HepG2 (cell line): ENCODE measurements around the gene STMN3.

Experiments
- CTCF ChIP-seq: sonication (generic); formaldehyde crosslinking; IDR thresholded peaks from 2 replicates; pipeline ENCODE4 v1.5.0; 2020; ENCODE audit warnings: mild to moderate bottlenecking, missing genetic modification reagents, moderate library complexity
- FOXP4 ChIP-seq: sonication (generic); formaldehyde crosslinking; IDR thresholded peaks from 2 replicates; pipeline ENCODE4 v1.4.0; 2020; ENCODE audit warnings: missing genetic modification reagents
- NCOA2 ChIP-seq: sonication (generic); formaldehyde crosslinking; IDR thresholded peaks from 2 replicates; pipeline ENCODE4 v1.8.0; 2022; ENCODE audit warnings: inconsistent platforms
- POLR2AphosphoS5 ChIP-seq: IDR thresholded peaks from 2 replicates; pipeline ENCODE4 v1.6.1; 2012; ENCODE audit warnings: low read depth, low read length
- RAD51 ChIP-seq: fragments of 450-650 bp; IDR thresholded peaks from 2 replicates; pipeline ENCODE4 v1.6.1; 2016; ENCODE audit warnings: borderline replicate concordance
- SKIL ChIP-seq: sonication (generic); formaldehyde crosslinking; IDR thresholded peaks from 2 replicates; pipeline ENCODE4 v1.8.0; 2022; ENCODE audit warnings: missing genetic modification reagents, mild to moderate bottlenecking, moderate library complexity, borderline replicate concordance
- ZBTB39 ChIP-seq: sonication (generic); formaldehyde crosslinking; IDR thresholded peaks from 2 replicates; pipeline ENCODE4 v1.5.0; 2020; ENCODE audit warnings: missing genetic modification reagents
- ZNF205 ChIP-seq: IDR thresholded peaks from 2 replicates; pipeline ENCODE4 v1.6.1; 2018; ENCODE audit warnings: missing biosample characterization, missing genetic modification reagents
- ZNF777 ChIP-seq: sonication (generic); formaldehyde crosslinking; IDR thresholded peaks from 2 replicates; pipeline ENCODE4 v1.4.0; 2020; ENCODE audit warnings: missing genetic modification reagents

- TF ChIP-seq FOXP4 = no peak
- TF ChIP-seq CTCF (CRISPR knock-in tag) = no peak
- no peak for TF ChIP-seq ZNF205 (CRISPR knock-in tag)
- no peak for TF ChIP-seq RAD51
- TF ChIP-seq NCOA2 (CRISPR knock-in tag) = no peak
- no peak for TF ChIP-seq SKIL (CRISPR knock-in tag)
- no peak for TF ChIP-seq ZNF777 (CRISPR knock-in tag)
- no peak for TF ChIP-seq POLR2AphosphoS5
- TF ChIP-seq ZBTB39 (CRISPR knock-in tag) = no peak
Measured at GRCh38 chr20:63592661-63593060, 60.6 kb downstream of the STMN3 start.
